ENCODE measurements around the gene KRTAP22-2.

KRTAP22-2 gene

GRCh38 chr21:30590297-30590696 lies at the start of gene KRTAP22-2:
Gene KRTAP22-2, minus strand, starts transcription at chr21:30590397.
- DNase-seq: no peak

GRCh38 chr21:30638686-30639085 lies 48.5 kb upstream of the KRTAP22-2 start:
- DNase-seq: no peak

GRCh38 chr21:30634906-30635305 lies 44.7 kb upstream of the KRTAP22-2 start, which contains the start of gene KRTAP20-2:
Gene KRTAP20-2, plus strand, starts transcription at chr21:30635206. Its CDS starts 58 bp downstream, at chr21:30635264.
- DNase-seq: no peak

GRCh38 chr21:30629200-30629599 lies 39.0 kb upstream of the KRTAP22-2 start:
- no peak for DNase-seq

- DNase-seq: no peak
These were observed 37.9 kb upstream of the KRTAP22-2 start for GRCh38 chr21:30628109-30628508.

GRCh38 chr21:30625449-30626165 lies 35.4 kb upstream of the KRTAP22-2 start:
- DNase-seq: no peak

- no peak for DNase-seq
These were observed 33.2 kb upstream of the KRTAP22-2 start for GRCh38 chr21:30623362-30623761.

- DNase-seq: no peak
These were observed 30.3 kb upstream of the KRTAP22-2 start, which contains the start of gene KRTAP20-4 for GRCh38 chr21:30620522-30620921. Gene KRTAP20-4, plus strand, starts transcription at chr21:30620627.

GRCh38 chr21:30620080-30620479 lies 29.9 kb upstream of the KRTAP22-2 start:
- DNase-seq: no peak

GRCh38 chr21:30616125-30616524 lies 25.9 kb upstream of the KRTAP22-2 start, which contains the start of gene KRTAP20-1:
Gene KRTAP20-1, plus strand, starts transcription at chr21:30616425. Its CDS starts 30 bp downstream, at chr21:30616455.
- no peak for DNase-seq

GRCh38 chr21:30615199-30615598 lies 25.0 kb upstream of the KRTAP22-2 start:
- DNase-seq: no peak

- DNase-seq: no peak
These were observed 23.6 kb upstream of the KRTAP22-2 start, which contains the start of gene KRTAP6-1 for GRCh38 chr21:30613836-30614235. Gene KRTAP6-1, minus strand, starts transcription at chr21:30613930. Its CDS starts 26 bp downstream, at chr21:30613904.

GRCh38 chr21:30612132-30612531 lies 21.9 kb upstream of the KRTAP22-2 start:
- no peak for DNase-seq

GRCh38 chr21:30605968-30606367 lies 15.8 kb upstream of the KRTAP22-2 start:
- DNase-seq: no peak

GRCh38 chr21:30600787-30601186 lies 10.6 kb upstream of the KRTAP22-2 start, which contains the start of gene KRTAP22-1:
Gene KRTAP22-1, plus strand, starts transcription at chr21:30601087.
- no peak for DNase-seq

GRCh38 chr21:30598802-30599201 lies 8.6 kb upstream of the KRTAP22-2 start, which contains the start of gene KRTAP6-2:
Gene KRTAP6-2, minus strand, starts transcription at chr21:30598902. Its CDS starts 28 bp downstream, at chr21:30598874.
- no peak for DNase-seq

- DNase-seq: no peak
These were observed 1.9 kb upstream of the KRTAP22-2 start, which contains the start of gene KRTAP6-3 for GRCh38 chr21:30592140-30592539. Gene KRTAP6-3, plus strand, starts transcription at chr21:30592440. Its CDS starts 6 bp downstream, at chr21:30592446.

- no peak for DNase-seq
These were observed 7.3 kb downstream of the KRTAP22-2 start for GRCh38 chr21:30582870-30583269.

GRCh38 chr21:30580132-30580531 lies 10.1 kb downstream of the KRTAP22-2 start:
- no peak for DNase-seq

- no peak for DNase-seq
These were observed 10.9 kb downstream of the KRTAP22-2 start for GRCh38 chr21:30579346-30579745.

GRCh38 chr21:30577766-30578165 lies 12.4 kb downstream of the KRTAP22-2 start:
- DNase-seq: no peak

GRCh38 chr21:30567617-30568016 lies 22.6 kb downstream of the KRTAP22-2 start:
- no peak for DNase-seq

GRCh38 chr21:30563630-30564029 lies 26.6 kb downstream of the KRTAP22-2 start:
- no peak for DNase-seq

- DNase-seq: no peak
These were observed 27.1 kb downstream of the KRTAP22-2 start for GRCh38 chr21:30563072-30563471.
